Measurements from ENCODE around the gene ZNF549.

DNA sequence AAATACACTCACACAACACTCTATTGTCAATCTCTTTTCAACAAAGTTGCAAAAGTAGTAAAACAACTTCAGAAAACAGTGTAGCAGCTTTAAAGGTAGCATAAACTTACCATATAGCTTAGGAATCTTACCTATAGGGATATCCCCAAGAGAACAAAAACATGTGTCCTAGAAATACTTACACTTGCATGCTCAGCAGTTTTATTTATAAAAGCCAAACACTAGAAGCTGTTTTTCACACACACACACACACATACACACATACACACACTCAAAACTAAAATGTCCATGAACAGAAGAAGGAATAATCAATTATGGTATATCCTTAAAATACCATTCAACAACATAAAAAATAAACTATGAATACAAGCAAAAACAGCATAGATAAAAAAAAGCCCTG, 15.7 kb upstream of the ZNF549 start:
- TF ChIP-seq, protein P1, sequence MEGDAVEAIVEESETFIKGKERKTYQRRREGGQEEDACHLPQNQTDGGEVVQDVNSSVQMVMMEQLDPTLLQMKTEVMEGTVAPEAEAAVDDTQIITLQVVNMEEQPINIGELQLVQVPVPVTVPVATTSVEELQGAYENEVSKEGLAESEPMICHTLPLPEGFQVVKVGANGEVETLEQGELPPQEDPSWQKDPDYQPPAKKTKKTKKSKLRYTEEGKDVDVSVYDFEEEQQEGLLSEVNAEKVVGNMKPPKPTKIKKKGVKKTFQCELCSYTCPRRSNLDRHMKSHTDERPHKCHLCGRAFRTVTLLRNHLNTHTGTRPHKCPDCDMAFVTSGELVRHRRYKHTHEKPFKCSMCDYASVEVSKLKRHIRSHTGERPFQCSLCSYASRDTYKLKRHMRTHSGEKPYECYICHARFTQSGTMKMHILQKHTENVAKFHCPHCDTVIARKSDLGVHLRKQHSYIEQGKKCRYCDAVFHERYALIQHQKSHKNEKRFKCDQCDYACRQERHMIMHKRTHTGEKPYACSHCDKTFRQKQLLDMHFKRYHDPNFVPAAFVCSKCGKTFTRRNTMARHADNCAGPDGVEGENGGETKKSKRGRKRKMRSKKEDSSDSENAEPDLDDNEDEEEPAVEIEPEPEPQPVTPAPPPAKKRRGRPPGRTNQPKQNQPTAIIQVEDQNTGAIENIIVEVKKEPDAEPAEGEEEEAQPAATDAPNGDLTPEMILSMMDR (IDR thresholded peaks at IDR 0.05; ENCODE audit: poor library complexity), result no peak
- TF ChIP-seq EZH2 (IDR thresholded peaks at IDR 0.05; ENCODE audit: borderline replicate concordance), result no peak

Data from hepatocyte (in vitro differentiated cells).